PC-3 (cell line): ENCODE results near the gene DIRAS1. TPM values are rescaled to one million over a fixed set of nuclear protein-coding genes. Genes with fewer than 3 reads are reported as not detected.

ENCODE experiments used
- ATAC-seq: fragments of 200-7000 bp; cut with Tn5 transposase; 2 replicates; pipeline ENCODE4 v1.9.1; 2020; ENCODE audit warnings: mild to moderate bottlenecking, moderate library complexity
- BruUV-seq: library from RNA; stranded (reverse); fragments of 400-500 nt; replicated peaks from 2 replicates; lab custom pipeline; 2021; lab: Mats Ljungman, UMichigan
- CTCF ChIA-PET: fragments of 300-600 bp; sonication (Branson Sonifier 250); formaldehyde crosslinking; loops from one replicate; lab custom pipeline; 2022; ENCODE audit warnings: antibody characterized with exemption; lab: Charles Lee
- POLR2A ChIA-PET: fragments of 300-600 bp; sonication (Branson Sonifier 250); formaldehyde crosslinking; loops from one replicate; lab custom pipeline; 2022; ENCODE audit warnings: antibody characterized with exemption; ENCODE audit not compliant: unreplicated experiment; lab: Charles Lee
- DNase-seq: peaks from one replicate; pipeline ENCODE4 v3.0.0-alpha.2; 2015
- H2AFZ ChIP-seq: fragments of 300-600 bp; sonication (generic); 2 replicates; pipeline ENCODE4 v1.6.0; 2016; ENCODE audit warnings: antibody characterized with exemption, low read length
- H3F3A ChIP-seq: fragments of 300-600 bp; sonication (generic); one replicate; pipeline ENCODE4 v1.6.0; 2017; ENCODE audit warnings: antibody characterized with exemption, low read length, control low read depth, mild to moderate bottlenecking; ENCODE audit not compliant: unreplicated experiment
- H3K27ac ChIP-seq: fragments of 300-600 bp; sonication (generic); 2 replicates; pipeline ENCODE4 v1.5.1; 2016; ENCODE audit warnings: mild to moderate bottlenecking, low read length
- H3K27me3 ChIP-seq: fragments of 300-600 bp; sonication (generic); 2 replicates; pipeline ENCODE4 v1.6.1; 2016; ENCODE audit warnings: low read length, mixed read lengths
- H3K36me3 ChIP-seq: fragments of 300-600 bp; sonication (generic); 2 replicates; pipeline ENCODE4 v1.6.1; 2016; ENCODE audit warnings: low read depth, mixed run types, low read length, mixed read lengths
- H3K4me1 ChIP-seq: fragments of 300-600 bp; sonication (generic); 2 replicates; pipeline ENCODE4 v1.5.1; 2016; ENCODE audit warnings: low read length; ENCODE audit not compliant: insufficient read depth
- H3K4me2 ChIP-seq: fragments of 300-600 bp; sonication (generic); 2 replicates; pipeline ENCODE4 v1.6.0; 2016; ENCODE audit warnings: low read length
- H3K4me3 ChIP-seq: fragments of 300-600 bp; sonication (generic); 2 replicates; pipeline ENCODE4 v1.5.1; 2016; ENCODE audit warnings: mild to moderate bottlenecking, low read length, mixed read lengths
- H3K79me2 ChIP-seq: fragments of 300-600 bp; sonication (generic); 2 replicates; pipeline ENCODE4 v1.6.1; 2017; ENCODE audit warnings: low read length, mixed read lengths
- H3K9ac ChIP-seq: fragments of 300-600 bp; sonication (generic); 2 replicates; pipeline ENCODE4 v1.6.0; 2016; ENCODE audit warnings: mild to moderate bottlenecking, low read length
- H3K9me2 ChIP-seq: fragments of 300-600 bp; sonication (generic); replicated peaks from 2 replicates; pipeline ENCODE4 v1.6.1; 2016; ENCODE audit warnings: mixed run types, low read length, mixed read lengths
- H3K9me3 ChIP-seq: fragments of 300-600 bp; sonication (generic); 2 replicates; pipeline ENCODE4 v1.6.1; 2016; ENCODE audit warnings: low read length, mixed read lengths
- H4K20me1 ChIP-seq: fragments of 300-600 bp; sonication (generic); 2 replicates; pipeline ENCODE4 v1.6.1; 2016; ENCODE audit warnings: low read length, mixed read lengths
- EZH2 ChIP-seq: fragments of 300-600 bp; sonication (generic); IDR thresholded peaks from one replicate; pipeline ENCODE4 v1.6.1; 2017; ENCODE audit warnings: antibody characterized with exemption, mild to moderate bottlenecking, low read length; ENCODE audit not compliant: unreplicated experiment
- EZH2phosphoT487 ChIP-seq: fragments of 300-600 bp; sonication (generic); IDR thresholded peaks from 2 replicates; pipeline ENCODE4 v1.6.1; 2018; ENCODE audit warnings: mild to moderate bottlenecking, antibody characterized with exemption, low read length, borderline replicate concordance
- intact Hi-C: fragments of 100-400 bp; cut with micrococcal nuclease; formaldehyde crosslinking; loops from 2 replicates; pipeline ENCODE4 v1.9.0; 2023
- total RNA-seq: library from RNA; depleted of rRNA; stranded (reverse); fragments of >200 nt; gene quantifications from 2 replicates; pipeline ENCODE4 v1.2.3, GENCODE V29; 2014
- TF ChIP-seq, protein P1 (sequence below): fragments of 300-600 bp; sonication (generic); conservative IDR thresholded peaks from 2 replicates; pipeline ENCODE4 v1.5.1; 2017; ENCODE audit warnings: antibody characterized with exemption, low read depth, mild to moderate bottlenecking, low read length

Gene DIRAS1
- total RNA-seq, 1 experiment from 2014 or later, result 2.0 TPM

DNA sequence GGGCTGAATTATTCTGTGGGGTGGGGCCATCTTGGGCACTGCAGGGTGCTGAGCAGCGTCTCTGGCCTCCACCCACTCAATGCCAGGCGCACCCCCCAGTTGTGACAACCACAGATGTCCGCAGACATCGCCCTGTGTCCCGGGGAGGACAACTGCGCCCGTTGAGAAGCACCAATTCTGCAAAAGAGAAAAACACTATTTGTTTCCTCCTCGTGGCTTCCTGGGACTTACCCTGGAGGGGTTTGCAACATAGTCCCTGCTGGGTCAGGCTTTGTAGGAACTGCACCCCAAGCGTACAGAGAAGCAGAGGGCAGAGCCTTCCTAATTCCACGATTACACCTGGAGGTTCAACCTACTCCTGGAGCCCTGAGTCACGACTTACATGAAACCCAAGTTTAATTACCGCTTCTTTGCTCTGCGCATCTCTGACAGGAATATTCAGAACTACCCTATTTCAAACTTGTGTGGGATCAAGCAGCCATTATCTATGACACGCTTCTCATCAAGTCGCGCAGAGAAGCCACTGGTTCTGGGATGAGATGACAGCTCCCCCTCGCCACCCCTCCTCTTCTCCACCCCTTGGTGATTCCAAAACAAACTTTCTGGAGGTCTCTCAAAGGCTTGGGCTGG lies 29.8 kb upstream of the DIRAS1 start:
- CTCF ChIA-PET, result interaction anchor here (2.0 kb wide), 1 partner anchor 102 kb away, joined by 18 read pairs; no protein-coding TSS in a partner anchor

GRCh38 chr19:2747349-2747748 lies 26.2 kb upstream of the DIRAS1 start:
- intact Hi-C loops, result no loop called here
- Histone ChIP-seq H3K27me3 (0 out of 2 replicates have a peak, but pooled peaks cover 4% of the 10 kb centered on the region), H3K4me2 (no peak overlapping the region), H3K9me2 (no peaks in the 10 kb centered on the region), H3K36me3 (no peaks in the 10 kb centered on the region), H3K27ac (no peak overlapping the region), H3K9me3 (no peaks in the 10 kb centered on the region), H3F3A (no peaks in the 10 kb centered on the region), H3K79me2 (no peaks in the 10 kb centered on the region), H3K9ac (no peak overlapping the region), H3K4me1 (no peaks in the 10 kb centered on the region), H4K20me1 (no peaks in the 10 kb centered on the region), H2AFZ (no peak overlapping the region), H3K4me3 (no peak overlapping the region)
- ATAC-seq (no peak), DNase-seq (no peak)
- CTCF ChIA-PET, result no interaction called here
- POLR2A ChIA-PET, result no interaction called here
- TF ChIP-seq, protein P1, sequence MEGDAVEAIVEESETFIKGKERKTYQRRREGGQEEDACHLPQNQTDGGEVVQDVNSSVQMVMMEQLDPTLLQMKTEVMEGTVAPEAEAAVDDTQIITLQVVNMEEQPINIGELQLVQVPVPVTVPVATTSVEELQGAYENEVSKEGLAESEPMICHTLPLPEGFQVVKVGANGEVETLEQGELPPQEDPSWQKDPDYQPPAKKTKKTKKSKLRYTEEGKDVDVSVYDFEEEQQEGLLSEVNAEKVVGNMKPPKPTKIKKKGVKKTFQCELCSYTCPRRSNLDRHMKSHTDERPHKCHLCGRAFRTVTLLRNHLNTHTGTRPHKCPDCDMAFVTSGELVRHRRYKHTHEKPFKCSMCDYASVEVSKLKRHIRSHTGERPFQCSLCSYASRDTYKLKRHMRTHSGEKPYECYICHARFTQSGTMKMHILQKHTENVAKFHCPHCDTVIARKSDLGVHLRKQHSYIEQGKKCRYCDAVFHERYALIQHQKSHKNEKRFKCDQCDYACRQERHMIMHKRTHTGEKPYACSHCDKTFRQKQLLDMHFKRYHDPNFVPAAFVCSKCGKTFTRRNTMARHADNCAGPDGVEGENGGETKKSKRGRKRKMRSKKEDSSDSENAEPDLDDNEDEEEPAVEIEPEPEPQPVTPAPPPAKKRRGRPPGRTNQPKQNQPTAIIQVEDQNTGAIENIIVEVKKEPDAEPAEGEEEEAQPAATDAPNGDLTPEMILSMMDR, result no peak
- TF ChIP-seq EZH2phosphoT487 (no peak), EZH2 (no peak)
- BruUV-seq, result no TSS peak

More for the DNA sequence above, 29.8 kb upstream of the DIRAS1 start:
- DNase-seq, result no peak
- ATAC-seq, result no peak
- H3K27me3 ChIP-seq, result no peaks in the 10 kb centered on the region
- TF ChIP-seq, protein P1, result no peak
- TF ChIP-seq EZH2, result no peak
- no peak for TF ChIP-seq EZH2phosphoT487
- no peak overlapping the region for H3K4me3 ChIP-seq
- no peaks in the 10 kb centered on the region for H3K9me2 ChIP-seq
- H3K27ac ChIP-seq, result no peak overlapping the region
- no peaks in the 10 kb centered on the region for H3K9me3 ChIP-seq
- H3K4me1 ChIP-seq, result no peaks in the 10 kb centered on the region
- BruUV-seq, result no TSS peak
- POLR2A ChIA-PET, result no interaction called here
- H4K20me1 ChIP-seq, result no peaks in the 10 kb centered on the region
- no peak overlapping the region for H3K4me2 ChIP-seq
- H3F3A ChIP-seq, result no peaks in the 10 kb centered on the region
- intact Hi-C loops, result no loop called here
- no peak overlapping the region for H2AFZ ChIP-seq
- H3K9ac ChIP-seq, result no peak overlapping the region
- no peaks in the 10 kb centered on the region; the same call in 1 of the 2 replicates for H3K36me3 ChIP-seq
- no peaks in the 10 kb centered on the region for H3K79me2 ChIP-seq

- TF ChIP-seq EZH2, result no peak
- Histone ChIP-seq H2AFZ (no peak overlapping the region), H3K79me2 (peaks cover 5% of the 10 kb centered on the region), H3K9me3 (no peaks in the 10 kb centered on the region), H3K4me3 (no peak overlapping the region), H3K9me2 (no peaks in the 10 kb centered on the region), H3K4me2 (no peak overlapping the region), H4K20me1 (no peaks in the 10 kb centered on the region), H3K9ac (no peak overlapping the region), H3K4me1 (no peaks in the 10 kb centered on the region), H3F3A (no peaks in the 10 kb centered on the region), H3K36me3 (no peaks in the 10 kb centered on the region), H3K27me3 (0 out of 2 replicates have a peak, but pooled peaks cover 4% of the 10 kb centered on the region), H3K27ac (no peak overlapping the region)
- ChIA-PET POLR2A (no interaction called here), CTCF (no interaction called here)
- no peak for ATAC-seq
- intact Hi-C loops, result no loop called here
- no TSS peak for BruUV-seq
- DNase-seq, result no peak
These were observed 22.9 kb upstream of the DIRAS1 start for GRCh38 chr19:2744113-2744512.
